LNCaP clone FGC (cell line): ENCODE results near the gene SOX9.
"Not testable (repeated sequence)": the region's sequence is repeated elsewhere in the genome, so short reads cannot be mapped to it uniquely, and the experiment has no call there.

Experiments
- DNase-seq: peaks from one replicate; pipeline ENCODE4 v3.0.0-alpha.2; 2011; ENCODE audit warnings: low read depth
- H3K4me3 ChIP-seq: 2 replicates; pipeline ENCODE4 v1.5.1; 2011; ENCODE audit warnings: mild to moderate bottlenecking, low read depth, low read length, control low read depth
- CTCF ChIP-seq: IDR thresholded peaks from 2 replicates; pipeline ENCODE4 v1.5.1; 2012; ENCODE audit warnings: mild to moderate bottlenecking; ENCODE audit not compliant: control insufficient read depth, insufficient read depth; ENCODE audit errors: extremely low read depth

Gene SOX9

GRCh38 chr17:72110942-72111318, 9.9 kb upstream of the SOX9 start:
- no peak for TF ChIP-seq CTCF
- H3K4me3 ChIP-seq: no peak overlapping the region
- no peak for DNase-seq

GRCh38 chr17:72111336-72111923, 9.4 kb upstream of the SOX9 start:
- TF ChIP-seq CTCF: no peak
- DNase-seq: no peak
- H3K4me3 ChIP-seq: no peak overlapping the region

GRCh38 chr17:72111926-72112325, 8.9 kb upstream of the SOX9 start:
- not testable (repeated sequence) for H3K4me3 ChIP-seq, DNase-seq

GRCh38 chr17:72113751-72114150, 7.1 kb upstream of the SOX9 start:
- no peak overlapping the region for H3K4me3 ChIP-seq
- DNase-seq: no peak
- no peak for TF ChIP-seq CTCF

- no peak for DNase-seq
- no peak for TF ChIP-seq CTCF
- H3K4me3 ChIP-seq: no peak overlapping the region
Measured at GRCh38 chr17:72115781-72116525, 4.9 kb upstream of the SOX9 start.

- DNase-seq: no peak
- H3K4me3 ChIP-seq: no peak overlapping the region
Measured at GRCh38 chr17:72116661-72117521, 3.9 kb upstream of the SOX9 start.

More at GRCh38 chr17:72116661-72117521, 3.9 kb upstream of the SOX9 start:
- TF ChIP-seq CTCF: no peak
